Progenitor cell of endocrine pancreas (in vitro differentiated cells): ENCODE measurements around the gene PADI3. TPM values are rescaled to one million over a fixed set of nuclear protein-coding genes. Genes with fewer than 3 reads are reported as not detected.

Experiments
- DNase-seq: peaks from one replicate; pipeline ENCODE4 v3.0.0; 2021; ENCODE audit warnings: low spot score; ENCODE audit not compliant: unreplicated experiment
- H3K27ac Mint-ChIP-seq: 2 replicates; pipeline ENCODE4 v1.8.0; 2021; ENCODE audit warnings: mild to moderate bottlenecking, moderate library complexity, mixed read lengths
- H3K27me3 Mint-ChIP-seq: 2 replicates; pipeline ENCODE4 v1.8.0; 2021; ENCODE audit warnings: mixed read lengths
- H3K36me3 Mint-ChIP-seq: 2 replicates; pipeline ENCODE4 v1.8.0; 2022; ENCODE audit warnings: mixed read lengths; ENCODE audit not compliant: insufficient read depth
- H3K4me1 Mint-ChIP-seq: 2 replicates; pipeline ENCODE4 v1.8.0; 2021; ENCODE audit warnings: low read depth, mixed read lengths
- H3K4me3 Mint-ChIP-seq: 2 replicates; pipeline ENCODE4 v1.8.0; 2021; ENCODE audit warnings: low read depth, mild to moderate bottlenecking, moderate library complexity, mixed read lengths
- H3K9me3 Mint-ChIP-seq: 2 replicates; pipeline ENCODE4 v1.8.0; 2021; ENCODE audit warnings: low read depth, mixed read lengths
- CTCF ChIP-seq: fragments of 200-600 bp; sonication (generic); IDR thresholded peaks from one replicate; pipeline ENCODE4 v1.5.0; 2021; ENCODE audit warnings: antibody characterized with exemption, mild to moderate bottlenecking; ENCODE audit not compliant: unreplicated experiment
- total RNA-seq: library from RNA; stranded (reverse); gene quantifications from 2 replicates; pipeline ENCODE4 v1.2.1, GENCODE V29; 2021

The PADI3 gene
- total RNA-seq, 1 donor from 2014 or later = not detected

GRCh38 chr1:17233675-17234320 is 15.1 kb upstream of the PADI3 start:
- H3K9me3 Mint-ChIP-seq = no peaks in the 10 kb centered on the region
- no peak for DNase-seq
- peaks cover 12% of the 10 kb centered on the region for H3K27me3 Mint-ChIP-seq
- H3K4me1 Mint-ChIP-seq = peaks cover 2% of the 10 kb centered on the region
- H3K27ac Mint-ChIP-seq = no peak overlapping the region
- TF ChIP-seq CTCF = no peak
- no peaks in the 10 kb centered on the region for H3K36me3 Mint-ChIP-seq
- no peak overlapping the region for H3K4me3 Mint-ChIP-seq

- Mint-ChIP-seq H3K4me1 (peaks cover 2% of the 10 kb centered on the region), H3K9me3 (no peaks in the 10 kb centered on the region), H3K4me3 (no peak overlapping the region), H3K27me3 (peaks cover 15% of the 10 kb centered on the region), H3K36me3 (no peaks in the 10 kb centered on the region), H3K27ac (no peak overlapping the region)
- TF ChIP-seq CTCF = no peak
- DNase-seq = no peak
Measured at GRCh38 chr1:17234405-17234804, 14.5 kb upstream of the PADI3 start.

- DNase-seq = no peak
- TF ChIP-seq CTCF = no peak
- Mint-ChIP-seq H3K4me3 (no peak overlapping the region), H3K27ac (peak overlapping the region; percentile 69), H3K36me3 (no peaks in the 10 kb centered on the region), H3K9me3 (no peaks in the 10 kb centered on the region), H3K4me1 (peaks cover 2% of the 10 kb centered on the region), H3K27me3 (peaks cover 17% of the 10 kb centered on the region)
Measured at GRCh38 chr1:17235135-17235885, 13.6 kb upstream of the PADI3 start.

- TF ChIP-seq CTCF = peak; percentile 94
- Mint-ChIP-seq H3K9me3 (no peaks in the 10 kb centered on the region), H3K4me1 (peaks cover 2% of the 10 kb centered on the region), H3K4me3 (no peak overlapping the region), H3K36me3 (no peaks in the 10 kb centered on the region), H3K27me3 (peaks cover 21% of the 10 kb centered on the region), H3K27ac (no peak overlapping the region)
- DNase-seq = peak; percentile 92
Measured at GRCh38 chr1:17236779-17237560, 11.9 kb upstream of the PADI3 start.

- H3K27me3 Mint-ChIP-seq = peaks cover 18% of the 10 kb centered on the region
Measured at GRCh38 chr1:17237561-17237903, 11.4 kb upstream of the PADI3 start.

More at GRCh38 chr1:17237561-17237903, 11.4 kb upstream of the PADI3 start:
- peaks cover 2% of the 10 kb centered on the region for H3K4me1 Mint-ChIP-seq
- no peak overlapping the region for H3K27ac Mint-ChIP-seq
- H3K36me3 Mint-ChIP-seq = no peaks in the 10 kb centered on the region
- H3K9me3 Mint-ChIP-seq = no peaks in the 10 kb centered on the region
- TF ChIP-seq CTCF = no peak
- H3K4me3 Mint-ChIP-seq = no peak overlapping the region
- no peak for DNase-seq
